HCT116 (cell line): ENCODE data around the gene GLOD4. TPM values are rescaled to one million over a fixed set of nuclear protein-coding genes. Genes with fewer than 3 reads are reported as not detected.

Experiments used
- ATAC-seq: fragments of 200-7000 bp; cut with Tn5 transposase; 2 replicates; pipeline ENCODE4 v1.9.1; 2020; ENCODE audit warnings: mild to moderate bottlenecking, moderate library complexity
- Bru-seq: library from RNA; stranded (reverse); fragments of 400-500 nt; gene quantifications from one replicate; lab custom pipeline; 2021; lab: Mats Ljungman, UMichigan
- BruChase-seq, 2 experiments: library from RNA; stranded (reverse); fragments of 400-500 nt; gene quantifications; one replicate each; lab custom pipeline; 2021; lab: Mats Ljungman, UMichigan
- BruUV-seq: library from RNA; stranded (reverse); fragments of 400-500 nt; replicated peaks from 2 replicates; lab custom pipeline; 2021; lab: Mats Ljungman, UMichigan
- CTCF ChIA-PET: fragments of 300-600 bp; sonication (Branson Sonifier 250); formaldehyde crosslinking; loops from one replicate; lab custom pipeline; 2021; ENCODE audit warnings: antibody characterized with exemption; lab: Charles Lee
- POLR2A ChIA-PET: fragments of 300-600, 350-600 bp; sonication (Branson Sonifier 250); formaldehyde crosslinking; loops from one replicate; lab custom pipeline; 2021; ENCODE audit warnings: antibody characterized with exemption; lab: Charles Lee
- RAD21 ChIA-PET, 2 experiments: fragments of 300-600 bp; sonication (Branson Sonifier 250); formaldehyde crosslinking; loops; one replicate each; lab custom pipeline; 2023; ENCODE audit warnings: low total read pairs in 2 of 2; ENCODE audit not compliant: uncharacterized antibody in 2 of 2, unreplicated experiment in 2 of 2, low non-redundant PET in 1 of 2; lab: Charles Lee
- DNase-seq: peaks from one replicate; pipeline ENCODE4 v3.0.0-alpha.2; 2010; ENCODE audit warnings: low read depth, low spot score
- H2AFZ ChIP-seq: fragments of 200-600 bp; shearing (Covaris generic), sonication (generic); 2 replicates; pipeline ENCODE4 v1.6.1; 2017; ENCODE audit warnings: low read depth, mixed run types, mixed read lengths, antibody characterized with exemption, low read length; ENCODE audit not compliant: poor library complexity, severe bottlenecking
- H3K27ac ChIP-seq: 2 replicates; pipeline ENCODE4 v1.5.1; 2012; ENCODE audit warnings: low read depth, low read length
- H3K27me3 ChIP-seq: fragments of 200-600 bp; sonication (generic); 2 replicates; pipeline ENCODE4 v1.6.1; 2016; ENCODE audit warnings: mixed run types, low read length, mixed read lengths; ENCODE audit not compliant: insufficient read depth
- H3K36me3 ChIP-seq, 2 experiments: fragments of 200-500 bp in 1 of 2; fragments of 200-600 bp in 1 of 2; sonication (Bioruptor generic) in 1 of 2; sonication (generic) in 1 of 2; 2 replicates each; pipeline versions ENCODE4 v1.5.1 to v1.6.1; 2014 to 2016; ENCODE audit warnings: low read length in 2 of 2, inconsistent platforms in 1 of 2, mixed read lengths in 1 of 2, mixed run types in 1 of 2; ENCODE audit not compliant: insufficient read depth in 2 of 2, control insufficient read depth in 1 of 2
- H3K4me1 ChIP-seq, 2 experiments: fragments of 200-600 bp in 1 of 2; sonication (generic) in 1 of 2; 2 replicates each; pipeline versions ENCODE4 v1.5.1 to v1.6.1; 2012 to 2017; ENCODE audit warnings: low read length in 2 of 2, inconsistent platforms in 1 of 2, mild to moderate bottlenecking in 1 of 2, mixed read lengths in 1 of 2, mixed run types in 1 of 2, moderate library complexity in 1 of 2; ENCODE audit not compliant: insufficient read depth in 2 of 2, control insufficient read depth in 1 of 2
- H3K4me2 ChIP-seq: fragments of 200-600 bp; sonication (generic); 2 replicates; pipeline ENCODE4 v1.6.1; 2017; ENCODE audit warnings: mixed run types, low read length, mixed read lengths
- H3K4me3 ChIP-seq, 2 experiments: fragments of 200-600 bp in 1 of 2; sonication (generic) in 1 of 2; replicated peaks in 1 of 2; 2 replicates each; pipeline ENCODE4 v1.5.1; 2011 to 2016; ENCODE audit warnings: low read length in 2 of 2, control low read depth in 1 of 2, low read depth in 1 of 2, mild to moderate bottlenecking in 1 of 2, mixed read lengths in 1 of 2, mixed run types in 1 of 2
- H3K79me2 ChIP-seq: fragments of 200-600 bp; sonication (generic); 2 replicates; pipeline ENCODE4 v1.6.1; 2017; ENCODE audit warnings: mild to moderate bottlenecking, mixed run types, low read length, moderate library complexity, mixed read lengths; ENCODE audit not compliant: insufficient read depth
- H3K9ac ChIP-seq: fragments of 200-600 bp; sonication (generic); 2 replicates; pipeline ENCODE4 v1.6.1; 2016; ENCODE audit warnings: low read length, mixed read lengths
- H3K9me2 ChIP-seq: fragments of 200-600 bp; sonication (generic), shearing (Covaris generic); 2 replicates; pipeline ENCODE4 v1.6.1; 2017; ENCODE audit warnings: mixed run types, mild to moderate bottlenecking, moderate library complexity; ENCODE audit not compliant: insufficient read depth
- H3K9me3 ChIP-seq, 2 experiments: fragments of 200-500 bp in 1 of 2; fragments of 200-600 bp in 1 of 2; sonication (Bioruptor generic) in 1 of 2; sonication (generic) in 1 of 2; 2 replicates each; pipeline ENCODE4 v1.6.1; 2014 to 2017; ENCODE audit warnings: low read length in 2 of 2, mixed read lengths in 2 of 2, inconsistent platforms in 1 of 2, low read depth in 1 of 2, mild to moderate bottlenecking in 1 of 2, mixed run types in 1 of 2, moderate library complexity in 1 of 2; ENCODE audit not compliant: control insufficient read depth in 1 of 2, insufficient read depth in 1 of 2
- H4K20me1 ChIP-seq: fragments of 200-600 bp; sonication (generic), shearing (Covaris generic); 2 replicates; pipeline ENCODE4 v1.6.1; 2017; ENCODE audit warnings: mixed run types, mild to moderate bottlenecking, moderate library complexity; ENCODE audit not compliant: insufficient read depth
- CBX3 ChIP-seq: IDR thresholded peaks from 2 replicates; pipeline ENCODE4 v1.6.1; 2012; ENCODE audit warnings: low read depth
- CEBPB ChIP-seq: IDR thresholded peaks from 2 replicates; pipeline ENCODE4 v1.6.1; 2012; ENCODE audit warnings: low read depth
- EGR1 ChIP-seq: IDR thresholded peaks from 2 replicates; pipeline ENCODE4 v1.6.1; 2012; ENCODE audit warnings: low read depth
- ELF1 ChIP-seq: IDR thresholded peaks from 2 replicates; pipeline ENCODE4 v1.6.1; 2012; ENCODE audit warnings: low read depth, borderline replicate concordance
- EZH2 ChIP-seq: fragments of 200-600 bp; sonication (generic); IDR thresholded peaks from 2 replicates; pipeline ENCODE4 v1.6.1; 2017; ENCODE audit warnings: antibody characterized with exemption, mixed run types
- EZH2phosphoT487 ChIP-seq: fragments of 200-600 bp; IDR thresholded peaks from 2 replicates; pipeline ENCODE4 v1.6.1; 2018; ENCODE audit warnings: antibody characterized with exemption, borderline replicate concordance
- FOSL1 ChIP-seq: IDR thresholded peaks from 2 replicates; pipeline ENCODE4 v1.6.1; 2012; ENCODE audit warnings: low read depth
- JUND ChIP-seq: IDR thresholded peaks from 2 replicates; pipeline ENCODE4 v1.6.1; 2012
- MAX ChIP-seq: IDR thresholded peaks from 2 replicates; pipeline ENCODE4 v1.6.1; 2012
- POLR2AphosphoS5 ChIP-seq: IDR thresholded peaks from 2 replicates; pipeline ENCODE4 v1.6.1; 2011; ENCODE audit warnings: mild to moderate bottlenecking, low read depth, low read length, moderate library complexity
- RAD21 ChIP-seq: IDR thresholded peaks from 2 replicates; pipeline ENCODE4 v1.6.1; 2012; ENCODE audit warnings: low read depth, mild to moderate bottlenecking
- SP1 ChIP-seq: IDR thresholded peaks from 2 replicates; pipeline ENCODE4 v1.6.1; 2012; ENCODE audit warnings: low read depth
- SRF ChIP-seq: IDR thresholded peaks from 2 replicates; pipeline ENCODE4 v1.6.1; 2012; ENCODE audit warnings: low read depth
- TCF7L2 ChIP-seq: IDR thresholded peaks from 2 replicates; pipeline ENCODE4 v1.7.0; 2011; ENCODE audit warnings: borderline replicate concordance, inconsistent platforms; ENCODE audit not compliant: insufficient read depth, insufficient read length; ENCODE audit errors: extremely low read depth
- YY1 ChIP-seq: IDR thresholded peaks from 2 replicates; pipeline ENCODE4 v1.6.1; 2011; ENCODE audit warnings: low read length, low read depth, moderate library complexity, mild to moderate bottlenecking; ENCODE audit not compliant: insufficient replicate concordance; ENCODE audit errors: extremely low read depth
- ZFX ChIP-seq: fragments of 450-650 bp; IDR thresholded peaks from 2 replicates; pipeline ENCODE4 v1.6.1; 2017
- ZNF274 ChIP-seq: fragments of 200-500 bp; sonication (Bioruptor generic); IDR thresholded peaks from 2 replicates; pipeline ENCODE4 v1.6.1; 2014; ENCODE audit warnings: mild to moderate bottlenecking, low read depth, low read length, inconsistent platforms
- intact Hi-C: fragments of 100-400 bp; cut with micrococcal nuclease; formaldehyde crosslinking; loops from 2 replicates; pipeline ENCODE4 v1.10.0; 2022
- long read RNA-seq: library from polyadenylated mRNA; unstranded; transcript quantifications from one replicate; pipeline ENCODE4 v2.0.0, GENCODE V29; 2021; ENCODE audit not compliant: unreplicated experiment
- polyA plus RNA-seq: library from polyadenylated mRNA; unstranded; fragments of >200 nt; gene quantifications from 2 replicates; pipeline ENCODE4 v1.2.1, GENCODE V29; 2012; ENCODE audit warnings: missing spikeins
- total RNA-seq: library from RNA; stranded (reverse); gene quantifications from one replicate; pipeline ENCODE4 v1.2.1, GENCODE V29; 2021; ENCODE audit not compliant: unreplicated experiment
- TF ChIP-seq, protein P1 (sequence below): IDR thresholded peaks from 2 replicates; pipeline ENCODE4 v1.6.1; 2012; ENCODE audit warnings: low read depth
- TF ChIP-seq, protein P2 (sequence below), 3 experiments: fragments of 200-600 bp in 1 of 3; sonication (generic) in 1 of 3; IDR thresholded peaks in 2 of 3; conservative IDR thresholded peaks in 1 of 3; 2 replicates each; pipeline ENCODE4 v1.5.1; 2012 to 2017; ENCODE audit warnings: low read depth in 2 of 3, low read length in 2 of 3, antibody characterized with exemption in 1 of 3, borderline replicate concordance in 1 of 3, control low read depth in 1 of 3, mild to moderate bottlenecking in 1 of 3, mixed read lengths in 1 of 3, mixed run types in 1 of 3, moderate library complexity in 1 of 3; ENCODE audit not compliant: insufficient read depth in 1 of 3

The GLOD4 gene
- total RNA-seq (80.7 TPM), Bru-seq, nascent RNA (percentile 80 among the genes with signal in this experiment), BruChase-seq, experiment 1, labeled RNA remaining after a 6-hour chase (percentile 93 among the genes with signal in this experiment), BruChase-seq, experiment 2, labeled RNA remaining after a 2-hour chase (percentile 88 among the genes with signal in this experiment)
- 70.6 and 83.4 TPM in 2 replicates for polyA plus RNA-seq
- long read RNA-seq, transcript GLOD4-202 (9 exons, 2,059 nt): major isoform, 183 of 203 reads
- long read RNA-seq, partial matches to known transcripts: 6 of 203 reads
- long read RNA-seq, other reads (novel, unspliced or antisense): 13 of 203 reads

DNA sequence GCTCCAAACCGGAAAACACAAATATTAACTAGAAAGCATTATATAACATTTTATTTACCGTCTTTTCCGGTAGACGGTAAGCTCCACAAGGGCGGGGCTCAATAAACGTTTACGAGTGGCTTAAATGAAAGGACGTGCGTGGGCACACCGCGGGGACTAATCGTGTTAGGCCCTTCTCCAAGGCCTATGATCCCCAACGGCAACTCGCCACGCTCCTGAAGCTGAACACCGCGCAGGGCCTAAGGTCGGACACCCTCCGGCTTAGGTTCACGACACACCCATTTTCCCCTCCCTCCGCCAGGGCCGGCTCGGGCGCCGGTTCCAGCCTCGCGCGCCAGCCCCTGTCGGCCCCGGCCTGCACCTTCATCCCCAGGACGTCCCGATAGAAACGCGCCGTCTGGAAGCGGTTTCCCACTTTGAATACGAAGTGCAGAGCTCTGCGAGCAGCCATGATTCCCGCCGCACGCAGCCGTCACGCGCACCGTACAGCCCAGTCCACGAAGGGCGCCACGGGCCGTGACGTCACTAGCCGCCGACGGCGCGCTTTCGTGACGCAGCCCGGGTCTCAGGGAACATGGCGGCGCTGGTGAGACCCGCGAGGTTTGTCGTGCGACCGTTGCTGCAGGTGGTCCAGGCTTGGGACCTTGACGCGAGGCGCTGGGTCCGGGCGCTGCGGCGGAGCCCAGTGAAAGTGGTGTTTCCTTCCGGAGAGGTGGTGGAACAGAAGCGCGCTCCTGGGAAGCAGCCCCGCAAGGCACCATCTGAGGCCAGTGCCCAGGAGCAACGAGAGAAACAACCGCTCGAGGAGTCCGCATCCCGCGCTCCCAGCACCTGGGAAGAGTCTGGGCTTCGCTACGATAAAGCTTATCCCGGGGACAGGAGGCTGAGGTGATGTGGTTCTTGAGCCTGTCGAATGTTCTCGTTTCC is at the start of gene GLOD4, which contains the start of gene MRM3:
TSS of gene GLOD4 (minus strand) at position 476 of the 927 bp plus-strand sequence. CDS start at position 451, 25 bp downstream.
TSS of gene MRM3 (plus strand) at position 549 of the 927 bp plus-strand sequence. CDS start at position 575, 26 bp downstream.
- Histone ChIP-seq H4K20me1 (no peaks in the 10 kb centered on the region), H3K79me2 (peaks cover 92% of the 10 kb centered on the region), H3K9ac (peak within 1 kb of the TSS; percentile 97), H3K27ac (peak within 1 kb of the TSS; percentile 69), H3K9me2 (no peaks in the 10 kb centered on the region), H2AFZ (no peak within 1 kb of the TSS), H3K4me2 (peak within 1 kb of the TSS; percentile 85), H3K36me3 (peaks cover 7 to 26% of the 10 kb centered on the region in 2 experiments; a peak in 3 of 4 replicates), H3K27me3 (no peaks in the 10 kb centered on the region), H3K4me1 (peaks cover 7 to 16% of the 10 kb centered on the region in 2 experiments; a peak in 3 of 4 replicates), H3K9me3 (no peaks in the 10 kb centered on the region), H3K4me3 (peak within 1 kb of the TSS; percentile 80 to 99)
- RAD21 ChIA-PET: interaction anchor here (1.4 to 1.8 kb wide), 3 partner anchors 198 to 214 kb away, joined by 6 to 7 read pairs (median 7); partner anchors contain the start of gene TIMM22 (in 1 of the 2)
- ATAC-seq (peak; percentile 91), DNase-seq (peak; percentile 70)
- TSS peak; percentile 76 for BruUV-seq
- POLR2A ChIA-PET: no interaction called here
- CTCF ChIA-PET: interaction anchor here (1.2 to 2.2 kb wide), 2 partner anchors 13 to 199 kb away, joined by 3 to 8 read pairs; no protein-coding TSS in a partner anchor
- intact Hi-C loops: no loop called here
- TF ChIP-seq JUND: no peak
- peak; percentile 91 for TF ChIP-seq ZFX
- TF ChIP-seq YY1: peak; percentile 97
- TF ChIP-seq MAX: peak; percentile 99
- TF ChIP-seq SP1: peak; percentile 72
- TF ChIP-seq, protein P1, sequence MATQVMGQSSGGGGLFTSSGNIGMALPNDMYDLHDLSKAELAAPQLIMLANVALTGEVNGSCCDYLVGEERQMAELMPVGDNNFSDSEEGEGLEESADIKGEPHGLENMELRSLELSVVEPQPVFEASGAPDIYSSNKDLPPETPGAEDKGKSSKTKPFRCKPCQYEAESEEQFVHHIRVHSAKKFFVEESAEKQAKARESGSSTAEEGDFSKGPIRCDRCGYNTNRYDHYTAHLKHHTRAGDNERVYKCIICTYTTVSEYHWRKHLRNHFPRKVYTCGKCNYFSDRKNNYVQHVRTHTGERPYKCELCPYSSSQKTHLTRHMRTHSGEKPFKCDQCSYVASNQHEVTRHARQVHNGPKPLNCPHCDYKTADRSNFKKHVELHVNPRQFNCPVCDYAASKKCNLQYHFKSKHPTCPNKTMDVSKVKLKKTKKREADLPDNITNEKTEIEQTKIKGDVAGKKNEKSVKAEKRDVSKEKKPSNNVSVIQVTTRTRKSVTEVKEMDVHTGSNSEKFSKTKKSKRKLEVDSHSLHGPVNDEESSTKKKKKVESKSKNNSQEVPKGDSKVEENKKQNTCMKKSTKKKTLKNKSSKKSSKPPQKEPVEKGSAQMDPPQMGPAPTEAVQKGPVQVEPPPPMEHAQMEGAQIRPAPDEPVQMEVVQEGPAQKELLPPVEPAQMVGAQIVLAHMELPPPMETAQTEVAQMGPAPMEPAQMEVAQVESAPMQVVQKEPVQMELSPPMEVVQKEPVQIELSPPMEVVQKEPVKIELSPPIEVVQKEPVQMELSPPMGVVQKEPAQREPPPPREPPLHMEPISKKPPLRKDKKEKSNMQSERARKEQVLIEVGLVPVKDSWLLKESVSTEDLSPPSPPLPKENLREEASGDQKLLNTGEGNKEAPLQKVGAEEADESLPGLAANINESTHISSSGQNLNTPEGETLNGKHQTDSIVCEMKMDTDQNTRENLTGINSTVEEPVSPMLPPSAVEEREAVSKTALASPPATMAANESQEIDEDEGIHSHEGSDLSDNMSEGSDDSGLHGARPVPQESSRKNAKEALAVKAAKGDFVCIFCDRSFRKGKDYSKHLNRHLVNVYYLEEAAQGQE: no peak
- no peak for TF ChIP-seq EZH2
- no peak for TF ChIP-seq TCF7L2
- TF ChIP-seq SRF: peak; percentile 97
- TF ChIP-seq, protein P2, sequence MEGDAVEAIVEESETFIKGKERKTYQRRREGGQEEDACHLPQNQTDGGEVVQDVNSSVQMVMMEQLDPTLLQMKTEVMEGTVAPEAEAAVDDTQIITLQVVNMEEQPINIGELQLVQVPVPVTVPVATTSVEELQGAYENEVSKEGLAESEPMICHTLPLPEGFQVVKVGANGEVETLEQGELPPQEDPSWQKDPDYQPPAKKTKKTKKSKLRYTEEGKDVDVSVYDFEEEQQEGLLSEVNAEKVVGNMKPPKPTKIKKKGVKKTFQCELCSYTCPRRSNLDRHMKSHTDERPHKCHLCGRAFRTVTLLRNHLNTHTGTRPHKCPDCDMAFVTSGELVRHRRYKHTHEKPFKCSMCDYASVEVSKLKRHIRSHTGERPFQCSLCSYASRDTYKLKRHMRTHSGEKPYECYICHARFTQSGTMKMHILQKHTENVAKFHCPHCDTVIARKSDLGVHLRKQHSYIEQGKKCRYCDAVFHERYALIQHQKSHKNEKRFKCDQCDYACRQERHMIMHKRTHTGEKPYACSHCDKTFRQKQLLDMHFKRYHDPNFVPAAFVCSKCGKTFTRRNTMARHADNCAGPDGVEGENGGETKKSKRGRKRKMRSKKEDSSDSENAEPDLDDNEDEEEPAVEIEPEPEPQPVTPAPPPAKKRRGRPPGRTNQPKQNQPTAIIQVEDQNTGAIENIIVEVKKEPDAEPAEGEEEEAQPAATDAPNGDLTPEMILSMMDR (IDR thresholded peaks at IDR 0.05 in 2 of 3, conservative IDR thresholded peaks at IDR 0.05 in 1 of 3; ENCODE audit: borderline replicate concordance in 1 of 3, insufficient read depth in 1 of 3, low read depth in 2 of 3, low read length in 2 of 3): 0 out of 6 replicates have a peak, but pooled peaks of 1 of the 3 experiments have one; percentile 15
- no peak for TF ChIP-seq RAD21
- no peak for TF ChIP-seq ZNF274
- no peak for TF ChIP-seq CEBPB
- peak; percentile 83 for TF ChIP-seq CBX3
- TF ChIP-seq EGR1: peak; percentile 26; the same call in 1 of the 2 replicates
- no peak for TF ChIP-seq EZH2phosphoT487
- TF ChIP-seq POLR2AphosphoS5: peak; percentile 92
- TF ChIP-seq ELF1: no peak
- TF ChIP-seq FOSL1: no peak
